OCI-LY1 (cell line): ENCODE data around the gene CCR5AS.

Experiments
- H2AFZ ChIP-seq: fragments of 200-600 bp; sonication (generic), shearing (Covaris generic); 2 replicates; pipeline ENCODE4 v1.6.0; 2014; ENCODE audit warnings: antibody characterized with exemption, mild to moderate bottlenecking, low read length
- H3F3A ChIP-seq: fragments of 200-600 bp; sonication (generic), shearing (Covaris generic); 2 replicates; pipeline ENCODE4 v1.6.0; 2014; ENCODE audit warnings: mild to moderate bottlenecking, antibody characterized with exemption, low read length, moderate library complexity; ENCODE audit not compliant: insufficient read depth
- H3K27ac ChIP-seq: fragments of 200-600 bp; sonication (generic); 2 replicates; pipeline ENCODE4 v1.5.1; 2014; ENCODE audit warnings: low read length, mixed run types, mild to moderate bottlenecking, low read depth; ENCODE audit not compliant: poor library complexity, severe bottlenecking
- H3K27me3 ChIP-seq: fragments of 200-600 bp; sonication (generic); 2 replicates; pipeline ENCODE4 v1.6.0; 2014; ENCODE audit warnings: antibody characterized with exemption, mild to moderate bottlenecking, low read length, moderate library complexity; ENCODE audit not compliant: insufficient read depth
- H3K36me3 ChIP-seq: fragments of 200-600 bp; sonication (generic); 2 replicates; pipeline ENCODE4 v1.6.1; 2014; ENCODE audit warnings: mild to moderate bottlenecking, antibody characterized with exemption, low read length, moderate library complexity, mixed read lengths; ENCODE audit not compliant: insufficient read depth
- H3K4me1 ChIP-seq: fragments of 200-600 bp; sonication (generic); 2 replicates; pipeline ENCODE4 v1.5.1; 2014; ENCODE audit warnings: mild to moderate bottlenecking, low read length, moderate library complexity; ENCODE audit not compliant: insufficient read depth, severe bottlenecking
- H3K4me2 ChIP-seq: fragments of 200-600 bp; sonication (generic), shearing (Covaris generic); 2 replicates; pipeline ENCODE4 v1.6.1; 2014; ENCODE audit warnings: low read length
- H3K4me3 ChIP-seq: fragments of 200-600 bp; sonication (generic); 2 replicates; pipeline ENCODE4 v1.5.1; 2014; ENCODE audit warnings: low read length, low read depth, mild to moderate bottlenecking, mixed read lengths; ENCODE audit not compliant: poor library complexity, severe bottlenecking
- H3K79me2 ChIP-seq: fragments of 200-600 bp; shearing (Covaris generic); 2 replicates; pipeline ENCODE4 v1.6.1; 2016; ENCODE audit warnings: mixed run types, low read length, mixed read lengths; ENCODE audit not compliant: insufficient read depth
- H3K9ac ChIP-seq: fragments of 200-600 bp; sonication (generic), shearing (Covaris generic); 2 replicates; pipeline ENCODE4 v1.6.1; 2014; ENCODE audit warnings: mild to moderate bottlenecking, low read length, mixed read lengths
- H3K9me2 ChIP-seq: fragments of 200-600 bp; sonication (generic), shearing (Covaris generic); 2 replicates; pipeline ENCODE4 v1.6.1; 2014; ENCODE audit warnings: low read depth, mild to moderate bottlenecking, low read length, mixed read lengths
- H3K9me3 ChIP-seq: fragments of 200-600 bp; shearing (Covaris generic); 2 replicates; pipeline ENCODE4 v1.6.1; 2014; ENCODE audit warnings: low read length, mixed read lengths
- H4K20me1 ChIP-seq: fragments of 200-600 bp; sonication (generic), shearing (Covaris generic); 2 replicates; pipeline ENCODE4 v1.6.0; 2016; ENCODE audit warnings: mild to moderate bottlenecking, low read length; ENCODE audit not compliant: insufficient read depth
- EZH2 ChIP-seq: fragments of 200-600 bp; sonication (generic), shearing (Covaris generic); IDR thresholded peaks from 2 replicates; pipeline ENCODE4 v1.8.0; 2017; ENCODE audit warnings: borderline replicate concordance, mixed run types, mild to moderate bottlenecking, antibody characterized with exemption, low read length, moderate library complexity, mixed read lengths
- TF ChIP-seq, protein P1 (sequence below): fragments of 200-600 bp; sonication (generic), shearing (Covaris generic); IDR thresholded peaks from 2 replicates; pipeline ENCODE4 v1.5.1; 2017; ENCODE audit warnings: mild to moderate bottlenecking, antibody characterized with exemption, low read length, moderate library complexity, mixed read lengths

Gene CCR5AS

DNA sequence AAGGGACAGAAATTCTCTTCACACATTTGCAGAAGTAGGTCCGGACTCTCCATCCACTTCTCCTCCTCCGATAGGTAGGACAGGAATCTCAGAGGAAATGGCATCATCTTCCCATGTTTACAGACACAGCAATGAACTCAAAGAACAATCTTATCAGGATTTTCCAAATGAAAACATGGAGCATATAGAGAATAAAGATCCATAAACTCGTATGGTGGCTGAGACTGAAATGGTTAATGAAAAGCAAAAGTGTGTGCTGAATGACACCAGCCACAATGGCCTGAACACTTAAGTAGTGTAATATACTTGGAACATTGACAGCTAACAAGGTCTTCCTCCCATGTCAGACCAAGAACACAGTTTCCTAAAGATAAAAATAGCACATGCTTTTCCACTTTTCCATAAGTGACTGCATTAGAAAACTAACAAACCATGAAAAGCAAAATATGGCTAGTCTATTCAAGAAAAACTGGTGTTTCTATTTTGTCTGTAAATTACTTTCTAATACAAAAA lies 6.0 kb upstream of the CCR5AS start:
- Histone ChIP-seq H2AFZ (no peak overlapping the region), H3K4me2 (no peak overlapping the region)

DNA sequence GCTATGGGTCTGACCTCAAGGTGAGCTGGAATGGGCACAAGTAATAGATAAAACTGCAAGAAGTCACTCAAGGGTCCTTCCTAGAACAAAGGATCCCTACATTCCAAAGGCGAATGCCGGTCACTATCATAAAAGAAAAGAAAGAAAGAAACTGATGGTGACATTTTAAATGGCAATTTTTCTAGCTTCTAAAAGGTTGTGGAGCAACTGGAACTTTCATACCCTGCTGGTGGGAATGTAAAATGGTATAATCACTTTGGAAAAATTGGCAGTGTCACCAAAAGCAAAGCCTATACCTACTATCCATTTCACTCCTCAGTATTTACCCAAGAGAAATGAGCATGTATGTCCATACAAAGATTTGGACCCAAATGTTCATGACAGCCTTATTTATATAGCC lies 4.4 kb upstream of the CCR5AS start:
- Histone ChIP-seq H2AFZ (no peak overlapping the region), H3K9ac (no peak overlapping the region), H3K9me3 (no peaks in the 10 kb centered on the region), H3K27me3 (no peaks in the 10 kb centered on the region; the same call in 1 of the 2 replicates), H3K4me2 (no peak overlapping the region), H3K79me2 (no peaks in the 10 kb centered on the region), H3K4me1 (no peaks in the 10 kb centered on the region), H3F3A (no peaks in the 10 kb centered on the region), H3K4me3 (no peak overlapping the region), H3K36me3 (no peaks in the 10 kb centered on the region), H3K27ac (no peak overlapping the region), H4K20me1 (no peaks in the 10 kb centered on the region), H3K9me2 (no peaks in the 10 kb centered on the region)
- TF ChIP-seq EZH2 = no peak
- TF ChIP-seq, protein P1, sequence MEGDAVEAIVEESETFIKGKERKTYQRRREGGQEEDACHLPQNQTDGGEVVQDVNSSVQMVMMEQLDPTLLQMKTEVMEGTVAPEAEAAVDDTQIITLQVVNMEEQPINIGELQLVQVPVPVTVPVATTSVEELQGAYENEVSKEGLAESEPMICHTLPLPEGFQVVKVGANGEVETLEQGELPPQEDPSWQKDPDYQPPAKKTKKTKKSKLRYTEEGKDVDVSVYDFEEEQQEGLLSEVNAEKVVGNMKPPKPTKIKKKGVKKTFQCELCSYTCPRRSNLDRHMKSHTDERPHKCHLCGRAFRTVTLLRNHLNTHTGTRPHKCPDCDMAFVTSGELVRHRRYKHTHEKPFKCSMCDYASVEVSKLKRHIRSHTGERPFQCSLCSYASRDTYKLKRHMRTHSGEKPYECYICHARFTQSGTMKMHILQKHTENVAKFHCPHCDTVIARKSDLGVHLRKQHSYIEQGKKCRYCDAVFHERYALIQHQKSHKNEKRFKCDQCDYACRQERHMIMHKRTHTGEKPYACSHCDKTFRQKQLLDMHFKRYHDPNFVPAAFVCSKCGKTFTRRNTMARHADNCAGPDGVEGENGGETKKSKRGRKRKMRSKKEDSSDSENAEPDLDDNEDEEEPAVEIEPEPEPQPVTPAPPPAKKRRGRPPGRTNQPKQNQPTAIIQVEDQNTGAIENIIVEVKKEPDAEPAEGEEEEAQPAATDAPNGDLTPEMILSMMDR = no peak

More for the DNA sequence above, 6.0 kb upstream of the CCR5AS start:
- Histone ChIP-seq H3K4me3 (no peak overlapping the region), H3K9ac (no peak overlapping the region), H3K4me1 (no peaks in the 10 kb centered on the region), H3K27ac (no peak overlapping the region), H3K9me3 (no peaks in the 10 kb centered on the region), H3F3A (no peaks in the 10 kb centered on the region), H4K20me1 (no peaks in the 10 kb centered on the region), H3K9me2 (no peaks in the 10 kb centered on the region), H3K27me3 (no peaks in the 10 kb centered on the region; the same call in 1 of the 2 replicates), H3K36me3 (no peaks in the 10 kb centered on the region), H3K79me2 (no peaks in the 10 kb centered on the region)
- no peak for TF ChIP-seq EZH2
- TF ChIP-seq, protein P1 = no peak

DNA sequence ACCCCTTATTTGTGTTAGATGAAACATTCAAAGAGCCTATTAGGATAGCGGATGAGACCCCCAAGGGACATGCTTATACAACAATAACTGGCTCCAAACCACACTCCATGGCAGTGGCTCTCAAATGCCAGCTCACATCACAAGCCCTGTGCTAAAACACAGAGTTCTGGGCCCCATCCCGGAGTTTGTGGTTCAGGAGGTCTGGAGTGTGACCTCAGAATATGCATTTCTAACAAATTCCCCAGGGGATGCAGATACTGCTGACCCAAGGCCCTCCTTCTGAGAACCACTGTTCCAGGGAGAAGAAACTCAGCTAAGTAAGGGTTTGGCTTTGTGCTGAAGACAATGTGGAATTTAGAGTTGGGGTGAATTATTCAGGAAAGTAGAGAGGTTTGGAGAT lies 3.8 kb upstream of the CCR5AS start:
- no peaks in the 10 kb centered on the region; the same call in 1 of the 2 replicates for H3K27me3 ChIP-seq
- no peak overlapping the region for H3K4me2 ChIP-seq
- no peak overlapping the region for H3K9ac ChIP-seq
- no peaks in the 10 kb centered on the region for H3K9me3 ChIP-seq
- no peaks in the 10 kb centered on the region for H3K36me3 ChIP-seq
- no peaks in the 10 kb centered on the region for H4K20me1 ChIP-seq
- H3K4me3 ChIP-seq = no peak overlapping the region
- no peak overlapping the region for H2AFZ ChIP-seq
- no peak overlapping the region for H3K27ac ChIP-seq
- no peaks in the 10 kb centered on the region for H3F3A ChIP-seq
- H3K79me2 ChIP-seq = no peaks in the 10 kb centered on the region
- H3K9me2 ChIP-seq = no peaks in the 10 kb centered on the region
- no peaks in the 10 kb centered on the region for H3K4me1 ChIP-seq
- TF ChIP-seq, protein P1 = no peak
- no peak for TF ChIP-seq EZH2
